Gastrocnemius medialis (tissue), 4 donors: ENCODE data around the gene GJB4.

ENCODE experiments used
- CTCF ChIP-seq, 5 experiments: fragments of 450-650 bp in 3 of 5; fragments of 200-600 bp in 2 of 5; sonication (generic) in 2 of 5; IDR thresholded peaks in 4 of 5; conservative IDR thresholded peaks in 1 of 5; 1 replicate in 4 of 5; 2 replicates in 1 of 5; pipeline ENCODE4 v1.5.1; 2016 to 2019; ENCODE audit warnings: antibody characterized with exemption in 5 of 5, mild to moderate bottlenecking in 3 of 5, moderate library complexity in 3 of 5
- POLR2A ChIP-seq, 2 donors: fragments of 450-650 bp; IDR thresholded peaks; one replicate each; pipeline ENCODE4 v1.6.1; 2017; ENCODE audit warnings: antibody characterized with exemption in 2 of 2, mild to moderate bottlenecking in 2 of 2, moderate library complexity in 2 of 2

GRCh38 chr1:34784751-34785221 lies 25.2 kb downstream of the GJB4 start:
- TF ChIP-seq CTCF (IDR thresholded peaks at IDR 0.05 in 4 of 5, conservative IDR thresholded peaks at IDR 0.05 in 1 of 5) (no peak), POLR2A (IDR thresholded peaks at IDR 0.05) (no peak)
